IMR-90 (cell line): ENCODE measurements around the gene ACP4. TPM values are rescaled to one million over a fixed set of nuclear protein-coding genes. Genes with fewer than 3 reads are reported as not detected.

Experiments used
- ATAC-seq: fragments of 200-7000 bp; cut with Tn5 transposase; 2 replicates; pipeline ENCODE4 v1.9.1; 2020; ENCODE audit warnings: low read depth, mild to moderate bottlenecking, moderate library complexity
- BruUV-seq: library from RNA; stranded (reverse); fragments of 400-500 nt; replicated peaks from 2 replicates; lab custom pipeline; 2021; lab: Mats Ljungman, UMichigan
- CTCF ChIA-PET: fragments of 300-600 bp; formaldehyde crosslinking; extraction: SDS; loops from one replicate; lab custom pipeline; 2021; ENCODE audit warnings: antibody characterized with exemption; lab: Yijun Ruan, JAX
- POLR2A ChIA-PET: fragments of 300-600 bp; sonication (Branson Sonifier 250); formaldehyde crosslinking; loops from one replicate; lab custom pipeline; 2022; ENCODE audit warnings: antibody characterized with exemption; ENCODE audit not compliant: unreplicated experiment; lab: Charles Lee
- DNase-seq: peaks from one replicate; pipeline ENCODE4 v3.0.0; 2013
- H2AFZ ChIP-seq: replicated peaks from 2 replicates; pipeline ENCODE3; 2013; ENCODE audit warnings: low read length, mild to moderate bottlenecking; ENCODE audit not compliant: poor library complexity
- H2AK5ac ChIP-seq: 2 replicates; pipeline ENCODE4 v1.6.1; 2013; ENCODE audit warnings: low read depth, low read length, inconsistent platforms
- H2AK9ac ChIP-seq: replicated peaks from 2 replicates; pipeline ENCODE3; 2013; ENCODE audit warnings: mild to moderate bottlenecking, low read depth, low read length, moderate library complexity; ENCODE audit not compliant: poor library complexity
- H2BK120ac ChIP-seq: 2 replicates; pipeline ENCODE4 v1.6.1; 2013; ENCODE audit warnings: low read depth, low read length, inconsistent platforms
- H2BK15ac ChIP-seq: 3 replicates; pipeline ENCODE4 v1.6.1; 2013; ENCODE audit warnings: low read depth, low read length, inconsistent platforms
- H2BK20ac ChIP-seq: 2 replicates; pipeline ENCODE4 v1.6.1; 2013; ENCODE audit warnings: low read depth, mild to moderate bottlenecking, inconsistent platforms, low read length, moderate library complexity
- H2BK5ac ChIP-seq: 2 replicates; pipeline ENCODE4 v1.6.1; 2013; ENCODE audit warnings: mild to moderate bottlenecking, low read depth, low read length, inconsistent platforms; ENCODE audit not compliant: poor library complexity, severe bottlenecking
- H3K14ac ChIP-seq: replicated peaks from 2 replicates; pipeline ENCODE4 v1.6.1; 2013; ENCODE audit warnings: low read depth, low read length, inconsistent platforms
- H3K18ac ChIP-seq: 2 replicates; pipeline ENCODE4 v1.6.1; 2013; ENCODE audit warnings: low read depth, low read length, control low read depth
- H3K23ac ChIP-seq: 2 replicates; pipeline ENCODE4 v1.6.1; 2013; ENCODE audit warnings: low read depth, low read length, inconsistent platforms
- H3K27ac ChIP-seq: 2 replicates; pipeline ENCODE4 v1.5.1; 2013; ENCODE audit warnings: mild to moderate bottlenecking, control low read depth, low read length; ENCODE audit not compliant: insufficient read depth
- H3K27me3 ChIP-seq: 2 replicates; pipeline ENCODE4 v1.6.1; 2013; ENCODE audit warnings: low read length; ENCODE audit not compliant: control insufficient read depth, insufficient read depth
- H3K36me3 ChIP-seq: 2 replicates; pipeline ENCODE4 v1.6.1; 2013; ENCODE audit warnings: low read length, mixed read lengths; ENCODE audit not compliant: control insufficient read depth, insufficient read depth
- H3K4ac ChIP-seq: 2 replicates; pipeline ENCODE4 v1.6.1; 2013; ENCODE audit warnings: low read depth, low read length, inconsistent platforms
- H3K4me1 ChIP-seq: 2 replicates; pipeline ENCODE4 v1.6.1; 2013; ENCODE audit warnings: low read length, mixed read lengths; ENCODE audit not compliant: control insufficient read depth, insufficient read depth
- H3K4me2 ChIP-seq: 2 replicates; pipeline ENCODE4 v1.6.1; 2013; ENCODE audit warnings: low read depth, mild to moderate bottlenecking, control low read depth, low read length, moderate library complexity
- H3K4me3 ChIP-seq: 2 replicates; pipeline ENCODE4 v1.5.1; 2013; ENCODE audit warnings: low read depth, mild to moderate bottlenecking, control low read depth, low read length, moderate library complexity; ENCODE audit not compliant: insufficient read depth
- H3K56ac ChIP-seq: 2 replicates; pipeline ENCODE4 v1.6.1; 2013; ENCODE audit warnings: low read length, inconsistent platforms; ENCODE audit not compliant: insufficient read depth; ENCODE audit errors: extremely low read depth
- H3K79me1 ChIP-seq, 2 experiments: 2 replicates each; pipeline ENCODE4 v1.6.1; 2013; ENCODE audit warnings: low read length in 2 of 2, inconsistent platforms in 1 of 2, low read depth in 1 of 2
- H3K9ac ChIP-seq: 2 replicates; pipeline ENCODE4 v1.6.1; 2013; ENCODE audit warnings: low read depth, low read length, control low read depth
- H3K9me1 ChIP-seq: 2 replicates; pipeline ENCODE4 v1.6.1; 2013; ENCODE audit warnings: low read length, inconsistent platforms; ENCODE audit not compliant: insufficient read depth
- H3K9me3 ChIP-seq: 2 replicates; pipeline ENCODE4 v1.6.1; 2013; ENCODE audit warnings: low read length; ENCODE audit not compliant: control insufficient read depth, insufficient read depth
- H4K20me1 ChIP-seq: 2 replicates; pipeline ENCODE4 v1.6.1; 2013; ENCODE audit warnings: low read length, inconsistent platforms; ENCODE audit not compliant: insufficient read depth
- H4K5ac ChIP-seq: 2 replicates; pipeline ENCODE4 v1.6.1; 2013; ENCODE audit warnings: mild to moderate bottlenecking, low read depth, low read length, control low read depth
- H4K8ac ChIP-seq, 2 experiments: 2 replicates each; pipeline ENCODE4 v1.6.1; 2013; ENCODE audit warnings: low read depth in 2 of 2, low read length in 2 of 2, control low read depth in 1 of 2, inconsistent platforms in 1 of 2
- H4K91ac ChIP-seq: 2 replicates; pipeline ENCODE4 v1.6.1; 2013; ENCODE audit warnings: low read depth, low read length, inconsistent platforms; ENCODE audit not compliant: insufficient read depth
- BHLHE40 ChIP-seq: fragments of 150-350 bp; IDR thresholded peaks from 2 replicates; pipeline ENCODE4 v1.6.1; 2016; ENCODE audit warnings: mild to moderate bottlenecking, low read depth, low read length
- CEBPB ChIP-seq: IDR thresholded peaks from 2 replicates; pipeline ENCODE4 v1.6.1; 2012; ENCODE audit warnings: low read depth, low read length, improper control_type of control experiment
- CHD1 ChIP-seq: IDR thresholded peaks from 2 replicates; pipeline ENCODE4 v1.6.1; 2012; ENCODE audit warnings: low read depth, low read length, improper control_type of control experiment
- CTCF ChIP-seq: conservative IDR thresholded peaks from 2 replicates; pipeline ENCODE4 v1.5.1; 2012; ENCODE audit warnings: mild to moderate bottlenecking, low read depth, low read length, improper control_type of control experiment
- FOS ChIP-seq: fragments of 150-350 bp; IDR thresholded peaks from 2 replicates; pipeline ENCODE4 v1.6.1; 2016; ENCODE audit warnings: low read depth, low read length
- MAFK ChIP-seq: IDR thresholded peaks from 2 replicates; pipeline ENCODE4 v1.6.1; 2012; ENCODE audit warnings: low read depth, low read length, improper control_type of control experiment
- MAZ ChIP-seq: IDR thresholded peaks from 2 replicates; pipeline ENCODE4 v1.6.1; 2012; ENCODE audit warnings: low read depth, mild to moderate bottlenecking, low read length, improper control_type of control experiment, moderate library complexity, borderline replicate concordance
- MXI1 ChIP-seq: IDR thresholded peaks from 2 replicates; pipeline ENCODE4 v1.6.1; 2012; ENCODE audit warnings: low read depth, mild to moderate bottlenecking, low read length, moderate library complexity, borderline replicate concordance
- POLR2A ChIP-seq: IDR thresholded peaks from 2 replicates; pipeline ENCODE4 v1.6.1; 2012; ENCODE audit warnings: mild to moderate bottlenecking, low read depth, low read length
- RAD21 ChIP-seq: IDR thresholded peaks from 2 replicates; pipeline ENCODE4 v1.6.1; 2012; ENCODE audit warnings: low read length, improper control_type of control experiment
- RFX5 ChIP-seq: IDR thresholded peaks from 2 replicates; pipeline ENCODE4 v1.8.0; 2012; ENCODE audit warnings: low read depth, mild to moderate bottlenecking, low read length, moderate library complexity
- SMC3 ChIP-seq: fragments of 150-350 bp; IDR thresholded peaks from 2 replicates; pipeline ENCODE4 v1.6.1; 2016; ENCODE audit warnings: low read depth, mild to moderate bottlenecking, antibody characterized with exemption, low read length, moderate library complexity
- USF2 ChIP-seq: fragments of 150-350 bp; IDR thresholded peaks from 2 replicates; pipeline ENCODE4 v1.6.1; 2017; ENCODE audit warnings: mild to moderate bottlenecking, antibody characterized with exemption, low read length, low read depth
- WGBS, 2 experiments: methylation state at CpG; one replicate each; pipeline versions ENCODE4 v1.1.5 to v1.1.7; 2013; ENCODE audit warnings: missing lambda C conversion rate in 2 of 2; ENCODE audit not compliant: insufficient read length in 1 of 2; ENCODE audit errors: extremely low coverage in 2 of 2; 5-methylcytosine and 5-hydroxymethylcytosine counted together
- dilution Hi-C: fragments of 300-500 bp; cut with HindIII; formaldehyde crosslinking; loops from one replicate; pipeline ENCODE4 v1.14.3; 2018; ENCODE audit warnings: low sequenced_read_pairs; ENCODE audit not compliant: unreplicated experiment
- in situ Hi-C: fragments of 300-500 bp; cut with MboI; formaldehyde crosslinking; loops from 3 replicates; pipeline ENCODE4 v1.14.3; 2019; ENCODE audit warnings: low sequenced_read_pairs, inconsistent platforms, mixed read lengths
- intact Hi-C: fragments of 100-400 bp; cut with micrococcal nuclease; formaldehyde crosslinking; loops from 2 replicates; pipeline ENCODE4 v1.10.0; 2022
- polyA plus RNA-seq, 3 experiments: library from polyadenylated mRNA; depleted of rRNA; stranded (reverse); fragments of >200 nt; gene quantifications; 2 replicates each; pipeline ENCODE4 v1.2.3, GENCODE V29; 2012; ENCODE audit warnings: low replicate concordance in 1 of 3
- total RNA-seq: library from RNA; depleted of rRNA; stranded (reverse); fragments of >200 nt; gene quantifications from 2 replicates; pipeline ENCODE4 v1.2.3, GENCODE V29; 2012
- TF ChIP-seq, protein P1 (sequence below): fragments of 150-350 bp; IDR thresholded peaks from 2 replicates; pipeline ENCODE4 v1.6.1; 2016; ENCODE audit warnings: low read depth, mild to moderate bottlenecking, low read length, moderate library complexity, borderline replicate concordance

The ACP4 gene
- total and polyA plus RNA-seq, 2 of the 4 experiments (the other 2 are of a cell fraction), result not detected

- Histone ChIP-seq H3K27me3 (no peaks in the 10 kb centered on the region; the same call in 1 of the 2 replicates), H2BK15ac (no peak overlapping the region), H3K9me1 (no peaks in the 10 kb centered on the region), H2AFZ (no peak overlapping the region), H3K4me1 (no peaks in the 10 kb centered on the region), H2BK20ac (no peak overlapping the region), H3K4me3 (no peak overlapping the region), H2AK5ac (no peak overlapping the region), H3K9me3 (no peaks in the 10 kb centered on the region), H3K56ac (no peak overlapping the region), H3K79me1 (no peaks in the 10 kb centered on the region), H2BK120ac (no peak overlapping the region), H3K4ac (no peak overlapping the region), H3K23ac (no peak overlapping the region), H3K36me3 (no peaks in the 10 kb centered on the region), H4K91ac (no peak overlapping the region), H2BK5ac (no peak overlapping the region), H4K20me1 (no peaks in the 10 kb centered on the region), H4K5ac (no peak overlapping the region), H3K18ac (no peak overlapping the region), H3K9ac (no peak overlapping the region), H3K14ac (no peak overlapping the region), H4K8ac (no peak overlapping the region), H3K4me2 (no peak overlapping the region), H2AK9ac (no peak overlapping the region), H3K27ac (no peak overlapping the region)
- TF ChIP-seq CTCF (no peak), RFX5 (no peak), MAZ (no peak), RAD21 (no peak), BHLHE40 (no peak), MXI1 (no peak), FOS (no peak), CEBPB (no peak), MAFK (no peak), CHD1 (no peak), USF2 (no peak), POLR2A (no peak), SMC3 (no peak)
- TF ChIP-seq, protein P1, sequence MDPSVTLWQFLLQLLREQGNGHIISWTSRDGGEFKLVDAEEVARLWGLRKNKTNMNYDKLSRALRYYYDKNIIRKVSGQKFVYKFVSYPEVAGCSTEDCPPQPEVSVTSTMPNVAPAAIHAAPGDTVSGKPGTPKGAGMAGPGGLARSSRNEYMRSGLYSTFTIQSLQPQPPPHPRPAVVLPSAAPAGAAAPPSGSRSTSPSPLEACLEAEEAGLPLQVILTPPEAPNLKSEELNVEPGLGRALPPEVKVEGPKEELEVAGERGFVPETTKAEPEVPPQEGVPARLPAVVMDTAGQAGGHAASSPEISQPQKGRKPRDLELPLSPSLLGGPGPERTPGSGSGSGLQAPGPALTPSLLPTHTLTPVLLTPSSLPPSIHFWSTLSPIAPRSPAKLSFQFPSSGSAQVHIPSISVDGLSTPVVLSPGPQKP, result no peak
- no peak for ATAC-seq
- ChIA-PET POLR2A (no interaction called here), CTCF (no interaction called here)
- WGBS, 2 experiments, result no CpG with 5 or more reads among the region's 6 CpGs
- intact Hi-C loops (no loop called here), dilution Hi-C loops (no loop called here), in situ Hi-C loops (no loop called here)
- no TSS peak for BruUV-seq
- DNase-seq, result no peak
Measured at GRCh38 chr19:50842130-50842529, 51.9 kb downstream of the ACP4 start.
